ENCODE data around the gene SLC35A3.
"Not testable (repeated sequence)": the region's sequence is repeated elsewhere in the genome, so short reads cannot be mapped to it uniquely, and the experiment has no call there.

The SLC35A3 gene

GRCh38 chr1:100036718-100037655, 67.2 kb downstream of the SLC35A3 start:
- DNase-seq = no peak

GRCh38 chr1:100037656-100037926, 67.8 kb downstream of the SLC35A3 start:
- no peak for DNase-seq

- DNase-seq = peak; percentile 82
Observed at GRCh38 chr1:100037927-100038659, 68.3 kb downstream of the SLC35A3 start.

- peak; percentile 61 for DNase-seq
Observed at GRCh38 chr1:100038660-100039287, 69.0 kb downstream of the SLC35A3 start.

- DNase-seq = no peak
Observed at GRCh38 chr1:100039591-100039990, 69.8 kb downstream of the SLC35A3 start.

GRCh38 chr1:100045206-100045605, 75.4 kb downstream of the SLC35A3 start:
- DNase-seq = no peak

- not testable (repeated sequence) for DNase-seq
Observed at GRCh38 chr1:100047235-100047708, 77.5 kb downstream of the SLC35A3 start.

- DNase-seq = no peak
Observed at GRCh38 chr1:100050139-100050538, 80.3 kb downstream of the SLC35A3 start.

- no peak for DNase-seq
Observed at GRCh38 chr1:100051401-100051800, 81.6 kb downstream of the SLC35A3 start.

GRCh38 chr1:100051893-100052292, 82.1 kb downstream of the SLC35A3 start:
- DNase-seq = no peak

- no peak for DNase-seq
Observed at GRCh38 chr1:100053119-100053518, 83.3 kb downstream of the SLC35A3 start.

GRCh38 chr1:100053727-100054126, 83.9 kb downstream of the SLC35A3 start:
- no peak for DNase-seq

GRCh38 chr1:100061681-100062080, 91.9 kb downstream of the SLC35A3 start:
- DNase-seq = no peak

- DNase-seq = no peak
Observed at GRCh38 chr1:100065183-100065968, 95.6 kb downstream of the SLC35A3 start.

- no peak for DNase-seq
Observed at GRCh38 chr1:100065969-100066227, 96.1 kb downstream of the SLC35A3 start.

GRCh38 chr1:100070201-100070939, 100.6 kb downstream of the SLC35A3 start:
- no peak for DNase-seq

GRCh38 chr1:100073531-100073930, 103.7 kb downstream of the SLC35A3 start:
- DNase-seq = no peak

GRCh38 chr1:100074604-100075395, 105.0 kb downstream of the SLC35A3 start:
- no peak for DNase-seq

GRCh38 chr1:100075773-100076172, 106.0 kb downstream of the SLC35A3 start:
- no peak for DNase-seq

- DNase-seq = no peak
Observed at GRCh38 chr1:100076319-100076718, 106.5 kb downstream of the SLC35A3 start.

- no peak for DNase-seq
Observed at GRCh38 chr1:100076744-100077143, 106.9 kb downstream of the SLC35A3 start.
